OCI-LY7 (cell line): ENCODE measurements around the gene FAM241A. TPM values are rescaled to one million over a fixed set of nuclear protein-coding genes. Genes with fewer than 3 reads are reported as not detected.

Experiments
- BruUV-seq: library from RNA; stranded (reverse); fragments of 400-500 nt; replicated peaks from 2 replicates; lab custom pipeline; 2021; lab: Mats Ljungman, UMichigan
- CTCF ChIA-PET: fragments of 300-600 bp; sonication (Branson Sonifier 250); formaldehyde crosslinking; loops from one replicate; lab custom pipeline; 2022; ENCODE audit warnings: antibody characterized with exemption; ENCODE audit not compliant: unreplicated experiment; lab: Charles Lee
- POLR2A ChIA-PET: fragments of 300-600 bp; sonication (Branson Sonifier 250); formaldehyde crosslinking; loops from one replicate; lab custom pipeline; 2022; ENCODE audit warnings: antibody characterized with exemption; lab: Charles Lee
- DNase-seq: peaks from one replicate; pipeline ENCODE4 v3.0.0-alpha.2; 2015; ENCODE audit warnings: low spot score
- H2AFZ ChIP-seq: fragments of 200-600 bp; sonication (generic), shearing (Covaris generic); 2 replicates; pipeline ENCODE4 v1.6.1; 2014; ENCODE audit warnings: mild to moderate bottlenecking, antibody characterized with exemption, low read length, moderate library complexity
- H3K27ac ChIP-seq: fragments of 200-600 bp; sonication (generic); 2 replicates; pipeline ENCODE4 v1.5.1; 2014; ENCODE audit warnings: mixed run types, low read depth, mild to moderate bottlenecking, moderate library complexity, low read length, inconsistent platforms; ENCODE audit not compliant: poor library complexity, severe bottlenecking
- H3K36me3 ChIP-seq: fragments of 200-600 bp; sonication (generic); 2 replicates; pipeline ENCODE4 v1.6.1; 2014; ENCODE audit warnings: mild to moderate bottlenecking, antibody characterized with exemption, low read length, moderate library complexity, mixed read lengths; ENCODE audit not compliant: insufficient read depth
- H3K4me1 ChIP-seq: fragments of 200-600 bp; sonication (generic); 2 replicates; pipeline ENCODE4 v1.5.1; 2014; ENCODE audit warnings: mild to moderate bottlenecking, low read length; ENCODE audit not compliant: insufficient read depth, poor library complexity, severe bottlenecking
- H3K4me2 ChIP-seq: fragments of 200-600 bp; sonication (generic); 2 replicates; pipeline ENCODE4 v1.6.1; 2014; ENCODE audit warnings: mild to moderate bottlenecking, low read length
- H3K4me3 ChIP-seq: fragments of 200-600 bp; sonication (generic); 2 replicates; pipeline ENCODE4 v1.5.1; 2014; ENCODE audit warnings: mild to moderate bottlenecking, low read depth, low read length; ENCODE audit not compliant: poor library complexity, severe bottlenecking
- H3K79me2 ChIP-seq: fragments of 200-600 bp; sonication (generic); 2 replicates; pipeline ENCODE4 v1.6.1; 2016; ENCODE audit warnings: low read depth, mild to moderate bottlenecking, low read length, moderate library complexity, mixed read lengths; ENCODE audit not compliant: insufficient read depth
- H3K9me2 ChIP-seq: fragments of 200-600 bp; sonication (generic); 2 replicates; pipeline ENCODE4 v1.6.1; 2016; ENCODE audit warnings: mild to moderate bottlenecking, low read length, mixed read lengths; ENCODE audit not compliant: insufficient read depth
- H3K9me3 ChIP-seq: fragments of 200-600 bp; sonication (generic); 2 replicates; pipeline ENCODE4 v1.6.1; 2014; ENCODE audit warnings: mild to moderate bottlenecking, mixed run types, low read length, mixed read lengths
- H4K20me1 ChIP-seq: fragments of 200-600 bp; sonication (generic); 2 replicates; pipeline ENCODE4 v1.6.1; 2014; ENCODE audit warnings: mild to moderate bottlenecking, antibody characterized with exemption, low read length, moderate library complexity, mixed read lengths; ENCODE audit not compliant: insufficient read depth
- CTCF ChIP-seq: fragments of 200-600 bp; sonication (generic); conservative IDR thresholded peaks from 2 replicates; pipeline ENCODE4 v1.5.1; 2014; ENCODE audit warnings: mild to moderate bottlenecking, antibody characterized with exemption, low read length, moderate library complexity, mixed read lengths
- EZH2phosphoT487 ChIP-seq: fragments of 200-600 bp; sonication (generic); IDR thresholded peaks from 2 replicates; pipeline ENCODE4 v1.6.1; 2018; ENCODE audit warnings: low read depth, borderline replicate concordance, mild to moderate bottlenecking, mixed run types, antibody characterized with exemption, low read length, moderate library complexity, mixed read lengths
- intact Hi-C: fragments of 100-400 bp; cut with micrococcal nuclease; formaldehyde crosslinking; loops from one replicate; pipeline ENCODE4 v1.10.0; 2022; ENCODE audit not compliant: unreplicated experiment
- total RNA-seq, 2 experiments: library from RNA; depleted of rRNA in 1 of 2; stranded (reverse); fragments of >200 nt in 1 of 2; shearing (Covaris generic) in 1 of 2; gene quantifications; 2 replicates each; pipeline ENCODE4 v1.2.3, GENCODE V29; 2014 to 2022

The FAM241A gene
- total RNA-seq, 2 experiments from 2014 or later: 2.5 to 9.5 TPM

- H3K27ac ChIP-seq: peak overlapping the region; percentile 12
- ChIA-PET CTCF (interaction anchor here (0.9 kb wide), 1 partner anchor 20 kb away, joined by 3 read pairs; no protein-coding TSS in a partner anchor), POLR2A (interaction anchor here (0.6 to 1.7 kb wide), 12 partner anchors 9 to 122 kb away, joined by 3 to 12 read pairs (median 3); no protein-coding TSS in a partner anchor)
- H3K9me3 ChIP-seq: no peaks in the 10 kb centered on the region
- no TSS peak for BruUV-seq
- no peak overlapping the region for H2AFZ ChIP-seq
- DNase-seq: peak; percentile 53
- H3K36me3 ChIP-seq: no peaks in the 10 kb centered on the region
- no peak overlapping the region for H3K4me3 ChIP-seq
- H3K4me2 ChIP-seq: peak overlapping the region; percentile 38
- peaks cover 23% of the 10 kb centered on the region; the same call in 1 of the 2 replicates for H3K79me2 ChIP-seq
- no peaks in the 10 kb centered on the region; the same call in 1 of the 2 replicates for H4K20me1 ChIP-seq
- intact Hi-C loops: loop anchor here (2.0 kb wide), 1 partner anchor 15 kb away; no protein-coding TSS in a partner anchor
- H3K9me2 ChIP-seq: no peaks in the 10 kb centered on the region
- H3K4me1 ChIP-seq: peaks cover 54% of the 10 kb centered on the region
- TF ChIP-seq EZH2phosphoT487: no peak
- no peak for TF ChIP-seq CTCF
These were observed 22.5 kb downstream of the FAM241A start for GRCh38 chr4:112167794-112168193.

GRCh38 chr4:112168719-112169500 lies 23.7 kb downstream of the FAM241A start:
- no peak overlapping the region for H3K4me2 ChIP-seq
- POLR2A ChIA-PET: interaction anchor here (0.7 to 1.7 kb wide), 8 partner anchors 8 to 120 kb away, joined by 3 to 12 read pairs (median 4); no protein-coding TSS in a partner anchor
- peaks cover 23% of the 10 kb centered on the region; the same call in 1 of the 2 replicates for H3K79me2 ChIP-seq
- H3K4me1 ChIP-seq: peaks cover 64% of the 10 kb centered on the region
- H4K20me1 ChIP-seq: no peaks in the 10 kb centered on the region; the same call in 1 of the 2 replicates
- no peaks in the 10 kb centered on the region for H3K9me2 ChIP-seq
- H3K36me3 ChIP-seq: peaks cover 4% of the 10 kb centered on the region; the same call in 1 of the 2 replicates
- CTCF ChIA-PET: no interaction called here
- H2AFZ ChIP-seq: no peak overlapping the region
- H3K9me3 ChIP-seq: no peaks in the 10 kb centered on the region
- intact Hi-C loops: no loop called here
- DNase-seq: no peak
- no peak overlapping the region for H3K4me3 ChIP-seq
- H3K27ac ChIP-seq: no peak overlapping the region
- TF ChIP-seq CTCF: no peak
- TF ChIP-seq EZH2phosphoT487: no peak
- no TSS peak for BruUV-seq
